HepG2 (cell line): ENCODE measurements around the gene CHKA. TPM values are rescaled to one million over a fixed set of nuclear protein-coding genes. Genes with fewer than 3 reads are reported as not detected.
A peak's percentile ranks its signal among the peaks of the same experiment; 100 is the strongest.

Experiments
- AKNA ChIP-seq: sonication (generic); formaldehyde crosslinking; IDR thresholded peaks from 2 replicates; pipeline ENCODE4 v1.4.0; 2020; ENCODE audit warnings: missing genetic modification reagents, borderline replicate concordance
- CBX1 ChIP-seq: IDR thresholded peaks from one replicate; pipeline ENCODE4 v1.6.1; 2016; ENCODE audit warnings: antibody characterized with exemption, low read depth
- CTCF ChIP-seq: sonication (generic); formaldehyde crosslinking; IDR thresholded peaks from 2 replicates; pipeline ENCODE4 v1.5.0; 2020; ENCODE audit warnings: mild to moderate bottlenecking, missing genetic modification reagents, moderate library complexity
- ERF ChIP-seq: IDR thresholded peaks from 2 replicates; pipeline ENCODE4 v1.6.1; 2018; ENCODE audit warnings: missing biosample characterization, missing genetic modification reagents
- EZH2 ChIP-seq: conservative IDR thresholded peaks from 2 replicates; pipeline ENCODE4 v1.6.1; 2012; ENCODE audit warnings: mild to moderate bottlenecking, low read depth, low read length, moderate library complexity
- FOXA3 ChIP-seq: IDR thresholded peaks from 2 replicates; pipeline ENCODE4 v1.6.1; 2016; ENCODE audit warnings: missing genetic modification reagents, missing compliant biosample characterization
- HHEX ChIP-seq: IDR thresholded peaks from 2 replicates; pipeline ENCODE4 v1.6.1; 2016; ENCODE audit warnings: control low read depth
- HNF4A ChIP-seq: sonication (generic); formaldehyde crosslinking; IDR thresholded peaks from 2 replicates; pipeline ENCODE4 v1.4.0; 2020; ENCODE audit warnings: missing genetic modification reagents
- KMT2B ChIP-seq: IDR thresholded peaks from 2 replicates; pipeline ENCODE4 v1.6.1; 2016; ENCODE audit warnings: missing genetic modification reagents, missing compliant biosample characterization
- SMC3 ChIP-seq: IDR thresholded peaks from 2 replicates; pipeline ENCODE4 v1.6.1; 2011; ENCODE audit warnings: low read length, improper control_type of control experiment
- TFE3 ChIP-seq: IDR thresholded peaks from 2 replicates; pipeline ENCODE4 v1.6.1; 2016
- ZC3H13 ChIP-seq: sonication (generic); formaldehyde crosslinking; IDR thresholded peaks from 2 replicates; pipeline ENCODE4 v1.8.1; 2023; ENCODE audit warnings: mild to moderate bottlenecking, missing genetic modification reagents, moderate library complexity
- ZKSCAN1 ChIP-seq: fragments of 150-350 bp; IDR thresholded peaks from 2 replicates; pipeline ENCODE4 v1.6.1; 2014; ENCODE audit warnings: low read length
- ZNF136 ChIP-seq: sonication (generic); formaldehyde crosslinking; IDR thresholded peaks from 2 replicates; pipeline ENCODE4 v1.8.1; 2022; ENCODE audit warnings: low read depth, mild to moderate bottlenecking, moderate library complexity, missing genetic modification reagents
- ZNF205 ChIP-seq: IDR thresholded peaks from 2 replicates; pipeline ENCODE4 v1.6.1; 2018; ENCODE audit warnings: missing biosample characterization, missing genetic modification reagents
- ZNF556 ChIP-seq: sonication (generic); formaldehyde crosslinking; IDR thresholded peaks from 2 replicates; pipeline ENCODE4 v1.4.0; 2020; ENCODE audit warnings: mild to moderate bottlenecking, missing genetic modification reagents, borderline replicate concordance
- ZNF776 ChIP-seq: sonication (generic); formaldehyde crosslinking; IDR thresholded peaks from 2 replicates; pipeline ENCODE4 v1.4.0; 2020; ENCODE audit warnings: mild to moderate bottlenecking, missing genetic modification reagents
- polyA plus RNA-seq, 8 experiments: library from polyadenylated mRNA; depleted of rRNA in 3 of 8; stranded (reverse) in 7 of 8; unstranded in 1 of 8; fragments of >200 nt; fragmentation: Illumina TruSeq in 4 of 8; extraction: Trizol in 4 of 8; gene quantifications; 2 replicates each; pipeline versions ENCODE4 v1.2.1 to v1.2.3, GENCODE V29; 2011 to 2016; ENCODE audit warnings: low read depth in 4 of 8, missing spikeins in 1 of 8, mixed read lengths in 1 of 8; ENCODE audit not compliant: insufficient read depth in 1 of 8
- total RNA-seq, 5 experiments: library from RNA; depleted of rRNA; stranded (reverse); fragments of >200 nt; fragmentation: Illumina TruSeq; extraction: Trizol; gene quantifications; 2 replicates each; pipeline ENCODE4 v1.2.3, GENCODE V29; 2016; ENCODE audit warnings: low read depth in 1 of 5
- TF ChIP-seq, protein P1 (sequence below): sonication (generic); formaldehyde crosslinking; IDR thresholded peaks from 2 replicates; pipeline ENCODE4 v1.4.0; 2020; ENCODE audit warnings: missing genetic modification reagents, borderline replicate concordance
- TF ChIP-seq, protein P2 (sequence below): sonication (generic); formaldehyde crosslinking; IDR thresholded peaks from 2 replicates; pipeline ENCODE4 v1.5.0; 2020; ENCODE audit warnings: missing genetic modification reagents

The CHKA gene
- total and polyA plus RNA-seq, 2 of the 13 experiments (the other 11 are each of a cell fraction or from before 2014, with no cell fraction given) = 71.6 to 92.7 TPM

GRCh38 chr11:68076371-68077042 lies 44.7 kb downstream of the CHKA start (continued):
- TF ChIP-seq AKNA (CRISPR knock-in tag) = no peak
- no peak for TF ChIP-seq ZNF205
- no peak for TF ChIP-seq ZC3H13 (CRISPR knock-in tag)
- no peak for TF ChIP-seq TFE3
- TF ChIP-seq HHEX (CRISPR knock-in tag) = no peak
- no peak for TF ChIP-seq ERF
- TF ChIP-seq ZNF556 = no peak
- TF ChIP-seq KMT2B = no peak
- no peak for TF ChIP-seq CBX1
- TF ChIP-seq ZKSCAN1 = no peak
- TF ChIP-seq HNF4A = no peak
- peak; percentile 80 for TF ChIP-seq FOXA3 (CRISPR knock-in tag)
- no peak for TF ChIP-seq EZH2
- no peak for TF ChIP-seq ZNF136 (CRISPR knock-in tag)
- TF ChIP-seq, protein P1, sequence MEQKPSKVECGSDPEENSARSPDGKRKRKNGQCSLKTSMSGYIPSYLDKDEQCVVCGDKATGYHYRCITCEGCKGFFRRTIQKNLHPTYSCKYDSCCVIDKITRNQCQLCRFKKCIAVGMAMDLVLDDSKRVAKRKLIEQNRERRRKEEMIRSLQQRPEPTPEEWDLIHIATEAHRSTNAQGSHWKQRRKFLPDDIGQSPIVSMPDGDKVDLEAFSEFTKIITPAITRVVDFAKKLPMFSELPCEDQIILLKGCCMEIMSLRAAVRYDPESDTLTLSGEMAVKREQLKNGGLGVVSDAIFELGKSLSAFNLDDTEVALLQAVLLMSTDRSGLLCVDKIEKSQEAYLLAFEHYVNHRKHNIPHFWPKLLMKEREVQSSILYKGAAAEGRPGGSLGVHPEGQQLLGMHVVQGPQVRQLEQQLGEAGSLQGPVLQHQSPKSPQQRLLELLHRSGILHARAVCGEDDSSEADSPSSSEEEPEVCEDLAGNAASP (CRISPR knock-in tag) = 0 out of 2 replicates have a peak, but pooled peaks have one; percentile 11
- no peak for TF ChIP-seq ZNF776 (CRISPR knock-in tag)
- peak; percentile 64 for TF ChIP-seq SMC3
- TF ChIP-seq, protein P2, sequence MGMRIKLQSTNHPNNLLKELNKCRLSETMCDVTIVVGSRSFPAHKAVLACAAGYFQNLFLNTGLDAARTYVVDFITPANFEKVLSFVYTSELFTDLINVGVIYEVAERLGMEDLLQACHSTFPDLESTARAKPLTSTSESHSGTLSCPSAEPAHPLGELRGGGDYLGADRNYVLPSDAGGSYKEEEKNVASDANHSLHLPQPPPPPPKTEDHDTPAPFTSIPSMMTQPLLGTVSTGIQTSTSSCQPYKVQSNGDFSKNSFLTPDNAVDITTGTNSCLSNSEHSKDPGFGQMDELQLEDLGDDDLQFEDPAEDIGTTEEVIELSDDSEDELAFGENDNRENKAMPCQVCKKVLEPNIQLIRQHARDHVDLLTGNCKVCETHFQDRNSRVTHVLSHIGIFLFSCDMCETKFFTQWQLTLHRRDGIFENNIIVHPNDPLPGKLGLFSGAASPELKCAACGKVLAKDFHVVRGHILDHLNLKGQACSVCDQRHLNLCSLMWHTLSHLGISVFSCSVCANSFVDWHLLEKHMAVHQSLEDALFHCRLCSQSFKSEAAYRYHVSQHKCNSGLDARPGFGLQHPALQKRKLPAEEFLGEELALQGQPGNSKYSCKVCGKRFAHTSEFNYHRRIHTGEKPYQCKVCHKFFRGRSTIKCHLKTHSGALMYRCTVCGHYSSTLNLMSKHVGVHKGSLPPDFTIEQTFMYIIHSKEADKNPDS = no peak
- TF ChIP-seq CTCF = peak; percentile 80
